Epithelial cell of esophagus (primary cell): ENCODE measurements around the gene PEX3.
"Not testable (repeated sequence)": the region's sequence is repeated elsewhere in the genome, so short reads cannot be mapped to it uniquely, and the experiment has no call there.

Experiments
- DNase-seq: peaks from one replicate; pipeline ENCODE4 v3.0.0; 2010; ENCODE audit warnings: low read depth
- H3K4me3 ChIP-seq: 2 replicates; pipeline ENCODE4 v1.5.1; 2011; ENCODE audit warnings: mild to moderate bottlenecking, low read length, control low read depth
- CTCF ChIP-seq: IDR thresholded peaks from 2 replicates; pipeline ENCODE4 v1.5.1; 2011; ENCODE audit warnings: low read depth, mild to moderate bottlenecking, low read length, control low read depth, inconsistent platforms; ENCODE audit not compliant: insufficient read depth; ENCODE audit errors: missing control alignments

Gene PEX3

GRCh38 chr6:143449082-143449713, 1.4 kb upstream of the PEX3 start:
- peak; percentile 2 for DNase-seq
- no peak for TF ChIP-seq CTCF

DNA sequence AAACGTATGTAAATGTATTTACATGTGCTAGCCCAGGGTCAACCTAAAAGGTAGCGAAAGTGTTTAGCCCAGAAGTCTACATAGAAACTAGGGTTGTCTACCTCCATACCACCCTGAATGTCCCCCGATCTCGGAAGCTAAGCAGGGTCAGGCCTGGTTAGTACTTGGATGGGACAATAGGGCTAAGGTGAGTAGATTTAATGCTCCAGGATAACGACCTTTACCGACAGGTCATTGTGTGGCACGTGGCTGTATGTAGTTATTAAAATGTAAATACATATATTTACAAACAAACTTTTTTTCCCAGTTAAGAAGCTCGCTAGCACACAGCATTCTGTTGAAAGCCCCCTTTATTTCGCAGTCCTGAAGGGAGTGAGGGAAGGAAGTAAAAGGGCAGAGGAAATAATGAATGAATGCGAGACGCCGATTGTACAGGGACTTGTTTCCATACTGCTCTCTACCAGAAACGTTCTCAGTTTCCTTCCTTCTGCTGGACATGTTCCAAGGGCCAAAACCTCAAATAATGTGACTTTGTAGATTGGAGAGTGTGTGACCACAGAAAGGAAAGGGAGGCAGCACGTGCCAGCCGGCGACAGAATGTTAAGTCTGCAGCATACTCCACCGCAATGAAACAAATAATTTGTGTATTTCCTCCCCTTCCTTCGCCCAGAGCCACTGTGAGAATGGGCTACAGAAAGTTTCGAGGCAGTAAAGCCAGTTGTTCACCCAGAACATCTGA, 722 bp upstream of the PEX3 start:
- TF ChIP-seq CTCF: no peak
- DNase-seq: peak; percentile 8

More at GRCh38 chr6:143449082-143449713, 1.4 kb upstream of the PEX3 start:
- peak overlapping the region; percentile 97 for H3K4me3 ChIP-seq

GRCh38 chr6:143451531-143451930, 926 bp downstream of the PEX3 start:
- DNase-seq: peak; percentile 60

More for the DNA sequence above, 722 bp upstream of the PEX3 start:
- peak overlapping the region; percentile 97 for H3K4me3 ChIP-seq

DNA sequence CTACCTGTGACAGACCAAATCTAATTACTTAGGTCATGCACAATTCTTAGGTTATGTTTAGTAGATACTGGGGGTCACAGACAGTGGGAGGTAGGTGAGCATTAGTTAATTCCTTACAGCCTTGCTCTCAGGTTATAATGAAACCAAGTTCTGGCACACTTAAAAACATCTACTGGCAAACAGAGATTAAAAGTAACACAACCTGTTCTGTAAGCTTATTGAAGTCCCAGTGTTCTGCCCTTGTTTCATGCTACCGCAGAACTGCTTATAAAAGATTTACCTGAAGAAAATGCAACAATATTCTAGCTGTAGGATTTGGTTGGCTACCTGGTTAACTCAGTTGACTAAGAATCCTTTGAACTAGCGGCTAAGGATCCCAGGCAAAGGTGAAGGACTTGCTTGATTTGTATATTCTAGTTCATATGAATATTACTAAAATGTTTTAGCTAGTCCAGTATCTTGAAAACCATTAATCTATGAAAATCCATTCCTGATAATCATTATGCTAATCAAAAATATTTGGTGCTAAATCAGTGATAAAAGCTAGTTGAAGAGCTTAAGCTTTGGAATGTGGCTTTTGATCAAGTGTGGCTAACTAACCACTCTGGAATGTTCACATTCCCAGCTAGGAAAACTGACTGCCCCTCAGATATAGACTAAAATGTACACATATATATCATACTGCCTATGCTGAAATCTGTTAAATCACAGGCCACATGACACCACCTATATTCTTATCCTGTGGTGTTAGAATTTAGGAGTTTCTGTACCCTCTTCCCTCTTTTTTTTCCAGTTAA, 7.2 kb downstream of the PEX3 start:
- TF ChIP-seq CTCF: no peak
- no peak overlapping the region for H3K4me3 ChIP-seq
- DNase-seq: peak; percentile 38

More at GRCh38 chr6:143451531-143451930, 926 bp downstream of the PEX3 start:
- no peak for TF ChIP-seq CTCF
- H3K4me3 ChIP-seq: peak overlapping the region; percentile 97

DNA sequence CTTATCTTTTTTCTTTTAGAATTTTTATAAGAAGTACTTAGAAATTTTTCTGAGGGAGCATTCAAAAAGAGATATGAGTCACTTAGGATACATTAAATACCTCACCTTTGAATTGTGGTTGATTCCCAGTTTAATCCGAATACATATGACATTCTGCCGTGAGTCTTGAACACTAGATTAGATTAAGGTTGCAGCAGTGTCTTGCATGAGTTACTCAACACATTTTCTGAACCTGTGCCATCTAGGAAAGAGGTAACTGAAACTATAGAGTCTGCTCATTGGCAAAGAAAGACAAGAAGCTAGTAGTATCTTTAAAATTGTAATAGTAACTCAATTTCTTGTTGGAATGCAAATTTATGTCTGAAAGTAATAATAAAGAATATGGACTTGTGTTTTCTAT, 14.9 kb downstream of the PEX3 start:
- TF ChIP-seq CTCF: no peak
- H3K4me3 ChIP-seq: no peak overlapping the region
- peak; percentile 3 for DNase-seq

DNA sequence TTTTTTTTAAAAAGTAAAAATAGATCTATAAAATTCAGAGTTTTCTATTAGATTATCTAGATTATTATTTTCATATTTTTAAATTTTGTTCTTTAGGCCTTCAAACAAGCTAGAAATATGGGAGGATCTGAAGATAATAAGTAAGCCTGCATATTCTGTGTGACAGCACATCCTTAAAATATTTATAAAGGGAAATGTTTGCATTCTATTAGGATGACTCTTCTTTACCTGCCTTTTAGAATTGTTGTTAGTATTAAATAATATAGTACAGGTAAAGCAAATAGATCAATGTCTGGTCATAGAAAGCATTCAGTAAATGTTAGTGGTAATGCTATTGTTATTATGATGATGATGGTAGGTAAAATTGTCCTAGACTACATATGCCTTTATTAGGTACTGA, 17.4 kb downstream of the PEX3 start:
- TF ChIP-seq CTCF: no peak
- peak; percentile 27 for DNase-seq
- H3K4me3 ChIP-seq: no peak overlapping the region

DNA sequence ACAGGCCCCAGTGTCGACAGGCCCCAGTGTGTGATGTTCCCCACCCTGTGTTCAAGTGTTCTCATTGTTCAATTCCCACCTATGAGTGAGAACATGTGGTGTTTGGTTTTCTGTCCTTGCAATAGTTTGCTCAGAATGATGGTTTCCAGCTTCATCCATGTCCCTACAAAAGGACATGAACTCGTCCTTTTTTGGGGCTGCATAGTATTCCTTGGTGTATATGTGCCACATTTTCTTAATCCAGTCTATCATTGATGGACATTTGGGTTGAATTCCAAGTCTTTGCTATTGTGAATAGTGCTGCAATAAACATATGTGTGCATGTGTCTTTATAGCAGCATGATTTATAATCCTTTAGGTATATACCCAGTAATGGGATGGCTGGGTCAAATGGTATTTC, 18.2 kb downstream of the PEX3 start:
- not testable (repeated sequence) for H3K4me3 ChIP-seq, DNase-seq
